HepG2 (cell line): ENCODE results near the gene BET1.

Experiments
- CEBPB ChIP-seq: IDR thresholded peaks from 2 replicates; pipeline ENCODE4 v1.6.1; 2011; ENCODE audit warnings: low read depth, low read length, improper control_type of control experiment, borderline replicate concordance
- JUND ChIP-seq: sonication (generic); formaldehyde crosslinking; IDR thresholded peaks from 2 replicates; pipeline ENCODE4 v1.8.0; 2022; ENCODE audit warnings: mild to moderate bottlenecking, missing genetic modification reagents
- NR2F2 ChIP-seq: IDR thresholded peaks from 2 replicates; pipeline ENCODE4 v1.6.1; 2012; ENCODE audit warnings: low read depth, inconsistent platforms, borderline replicate concordance
- RCOR2 ChIP-seq: IDR thresholded peaks from 2 replicates; pipeline ENCODE4 v1.6.1; 2016; ENCODE audit warnings: missing biosample characterization, missing genetic modification reagents
- ZNF136 ChIP-seq: sonication (generic); formaldehyde crosslinking; IDR thresholded peaks from 2 replicates; pipeline ENCODE4 v1.8.1; 2022; ENCODE audit warnings: low read depth, mild to moderate bottlenecking, moderate library complexity, missing genetic modification reagents
- TF ChIP-seq, protein P1 (sequence below): sonication (generic); formaldehyde crosslinking; IDR thresholded peaks from 2 replicates; pipeline ENCODE4 v1.8.0; 2022; ENCODE audit warnings: mild to moderate bottlenecking, missing genetic modification reagents, moderate library complexity
- TF ChIP-seq, protein P2 (sequence below), 2 experiments: sonication (generic) in 1 of 2; formaldehyde crosslinking in 1 of 2; IDR thresholded peaks; 2 replicates each; pipeline versions ENCODE4 v1.5.1 to v1.6.1; 2011 to 2020; ENCODE audit warnings: borderline replicate concordance in 1 of 2, low read depth in 1 of 2, low read length in 1 of 2, mild to moderate bottlenecking in 1 of 2, missing genetic modification reagents in 1 of 2, moderate library complexity in 1 of 2
- TF ChIP-seq, protein P3 (sequence below): sonication (generic); formaldehyde crosslinking; IDR thresholded peaks from 2 replicates; pipeline ENCODE4 v1.5.0; 2020; ENCODE audit warnings: missing genetic modification reagents

DNA sequence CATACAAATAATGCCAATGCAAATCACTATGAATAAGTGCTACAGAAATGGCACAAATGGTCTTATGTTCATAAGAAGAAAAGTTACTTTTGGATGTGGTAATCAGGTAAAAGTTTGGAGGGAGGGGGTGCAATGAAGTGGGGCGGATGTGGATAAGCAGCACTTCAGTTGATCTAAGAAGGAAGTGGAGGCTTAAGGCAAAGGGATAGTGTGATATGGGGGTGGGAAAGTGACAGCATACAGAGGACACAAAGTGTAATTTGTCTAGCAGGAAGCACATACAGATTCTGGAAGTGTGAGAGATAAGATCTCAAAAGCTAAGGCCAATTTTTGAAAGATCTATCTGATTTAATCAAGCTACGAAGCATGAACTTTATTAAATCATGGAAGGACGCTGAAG is 6.3 kb downstream of the BET1 start:
- TF ChIP-seq RCOR2 (CRISPR knock-in tag) (no peak), ZNF136 (CRISPR knock-in tag) (no peak), NR2F2 (no peak), CEBPB (no peak), JUND (CRISPR knock-in tag) (no peak)
- TF ChIP-seq, protein P1, sequence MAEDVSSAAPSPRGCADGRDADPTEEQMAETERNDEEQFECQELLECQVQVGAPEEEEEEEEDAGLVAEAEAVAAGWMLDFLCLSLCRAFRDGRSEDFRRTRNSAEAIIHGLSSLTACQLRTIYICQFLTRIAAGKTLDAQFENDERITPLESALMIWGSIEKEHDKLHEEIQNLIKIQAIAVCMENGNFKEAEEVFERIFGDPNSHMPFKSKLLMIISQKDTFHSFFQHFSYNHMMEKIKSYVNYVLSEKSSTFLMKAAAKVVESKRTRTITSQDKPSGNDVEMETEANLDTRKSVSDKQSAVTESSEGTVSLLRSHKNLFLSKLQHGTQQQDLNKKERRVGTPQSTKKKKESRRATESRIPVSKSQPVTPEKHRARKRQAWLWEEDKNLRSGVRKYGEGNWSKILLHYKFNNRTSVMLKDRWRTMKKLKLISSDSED (CRISPR knock-in tag) = no peak
- TF ChIP-seq, protein P2, sequence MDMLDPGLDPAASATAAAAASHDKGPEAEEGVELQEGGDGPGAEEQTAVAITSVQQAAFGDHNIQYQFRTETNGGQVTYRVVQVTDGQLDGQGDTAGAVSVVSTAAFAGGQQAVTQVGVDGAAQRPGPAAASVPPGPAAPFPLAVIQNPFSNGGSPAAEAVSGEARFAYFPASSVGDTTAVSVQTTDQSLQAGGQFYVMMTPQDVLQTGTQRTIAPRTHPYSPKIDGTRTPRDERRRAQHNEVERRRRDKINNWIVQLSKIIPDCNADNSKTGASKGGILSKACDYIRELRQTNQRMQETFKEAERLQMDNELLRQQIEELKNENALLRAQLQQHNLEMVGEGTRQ (IDR thresholded peaks at IDR 0.05; ENCODE audit: low read depth, low read length) = no peak
- TF ChIP-seq, protein P2 (CRISPR knock-in tag; IDR thresholded peaks at IDR 0.05; ENCODE audit: borderline replicate concordance) = no peak
- TF ChIP-seq, protein P3, sequence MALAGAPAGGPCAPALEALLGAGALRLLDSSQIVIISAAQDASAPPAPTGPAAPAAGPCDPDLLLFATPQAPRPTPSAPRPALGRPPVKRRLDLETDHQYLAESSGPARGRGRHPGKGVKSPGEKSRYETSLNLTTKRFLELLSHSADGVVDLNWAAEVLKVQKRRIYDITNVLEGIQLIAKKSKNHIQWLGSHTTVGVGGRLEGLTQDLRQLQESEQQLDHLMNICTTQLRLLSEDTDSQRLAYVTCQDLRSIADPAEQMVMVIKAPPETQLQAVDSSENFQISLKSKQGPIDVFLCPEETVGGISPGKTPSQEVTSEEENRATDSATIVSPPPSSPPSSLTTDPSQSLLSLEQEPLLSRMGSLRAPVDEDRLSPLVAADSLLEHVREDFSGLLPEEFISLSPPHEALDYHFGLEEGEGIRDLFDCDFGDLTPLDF (CRISPR knock-in tag) = no peak
